ENCODE measurements around the gene HDAC5.

The HDAC5 gene

GRCh38 chr17:44033861-44034408 lies 89.5 kb downstream of the HDAC5 start:
- H3K4me2 ChIP-seq (ENCODE audit: low read length) = no peak overlapping the region

GRCh38 chr17:44030482-44030881 lies 93.0 kb downstream of the HDAC5 start:
- H3K79me2 ChIP-seq (ENCODE audit: insufficient read depth, low read length) = no peaks in the 10 kb centered on the region
- no peaks in the 10 kb centered on the region for H4K20me1 ChIP-seq (ENCODE audit: insufficient read depth, low read length)
- no peak overlapping the region for H3K4me2 ChIP-seq (ENCODE audit: low read length)
- no peaks in the 10 kb centered on the region for H3K27me3 ChIP-seq (ENCODE audit: insufficient read depth, low read length)
- no peak overlapping the region for H3K4me3 ChIP-seq (ENCODE audit: low read depth, low read length, poor library complexity, severe bottlenecking)
- no peak overlapping the region for H2AFZ ChIP-seq (ENCODE audit: low read length)
- no peaks in the 10 kb centered on the region for H3K9me2 ChIP-seq (ENCODE audit: low read depth, low read length)
- peaks cover 24% of the 10 kb centered on the region for H3K36me3 ChIP-seq (ENCODE audit: insufficient read depth, low read length)
- H3K9me3 ChIP-seq (ENCODE audit: low read length) = no peaks in the 10 kb centered on the region
- H3F3A ChIP-seq (ENCODE audit: insufficient read depth, low read length) = no peaks in the 10 kb centered on the region
- no peak overlapping the region for H3K27ac ChIP-seq (ENCODE audit: low read depth, low read length, poor library complexity, severe bottlenecking)
- TF ChIP-seq EZH2 (IDR thresholded peaks at IDR 0.05; ENCODE audit: borderline replicate concordance, low read length) = no peak
- TF ChIP-seq, protein P1, sequence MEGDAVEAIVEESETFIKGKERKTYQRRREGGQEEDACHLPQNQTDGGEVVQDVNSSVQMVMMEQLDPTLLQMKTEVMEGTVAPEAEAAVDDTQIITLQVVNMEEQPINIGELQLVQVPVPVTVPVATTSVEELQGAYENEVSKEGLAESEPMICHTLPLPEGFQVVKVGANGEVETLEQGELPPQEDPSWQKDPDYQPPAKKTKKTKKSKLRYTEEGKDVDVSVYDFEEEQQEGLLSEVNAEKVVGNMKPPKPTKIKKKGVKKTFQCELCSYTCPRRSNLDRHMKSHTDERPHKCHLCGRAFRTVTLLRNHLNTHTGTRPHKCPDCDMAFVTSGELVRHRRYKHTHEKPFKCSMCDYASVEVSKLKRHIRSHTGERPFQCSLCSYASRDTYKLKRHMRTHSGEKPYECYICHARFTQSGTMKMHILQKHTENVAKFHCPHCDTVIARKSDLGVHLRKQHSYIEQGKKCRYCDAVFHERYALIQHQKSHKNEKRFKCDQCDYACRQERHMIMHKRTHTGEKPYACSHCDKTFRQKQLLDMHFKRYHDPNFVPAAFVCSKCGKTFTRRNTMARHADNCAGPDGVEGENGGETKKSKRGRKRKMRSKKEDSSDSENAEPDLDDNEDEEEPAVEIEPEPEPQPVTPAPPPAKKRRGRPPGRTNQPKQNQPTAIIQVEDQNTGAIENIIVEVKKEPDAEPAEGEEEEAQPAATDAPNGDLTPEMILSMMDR (IDR thresholded peaks at IDR 0.05; ENCODE audit: low read length) = no peak
- no peaks in the 10 kb centered on the region for H3K4me1 ChIP-seq (ENCODE audit: insufficient read depth, low read length, severe bottlenecking)
- no peak overlapping the region for H3K9ac ChIP-seq (ENCODE audit: low read length)

More at GRCh38 chr17:44033861-44034408, 89.5 kb downstream of the HDAC5 start:
- Histone ChIP-seq H3K9ac (ENCODE audit: low read length) (no peak overlapping the region), H2AFZ (ENCODE audit: low read length) (no peak overlapping the region), H3K9me3 (ENCODE audit: low read length) (no peaks in the 10 kb centered on the region), H3K4me1 (ENCODE audit: insufficient read depth, low read length, severe bottlenecking) (no peaks in the 10 kb centered on the region), H3K9me2 (ENCODE audit: low read depth, low read length) (no peaks in the 10 kb centered on the region), H3K79me2 (ENCODE audit: insufficient read depth, low read length) (no peaks in the 10 kb centered on the region), H3K36me3 (ENCODE audit: insufficient read depth, low read length) (peaks cover 53% of the 10 kb centered on the region), H3K27ac (ENCODE audit: low read depth, low read length, poor library complexity, severe bottlenecking) (no peak overlapping the region), H3K27me3 (ENCODE audit: insufficient read depth, low read length) (no peaks in the 10 kb centered on the region), H3F3A (ENCODE audit: insufficient read depth, low read length) (no peaks in the 10 kb centered on the region), H3K4me3 (ENCODE audit: low read depth, low read length, poor library complexity, severe bottlenecking) (no peak overlapping the region), H4K20me1 (ENCODE audit: insufficient read depth, low read length) (no peaks in the 10 kb centered on the region)
- TF ChIP-seq, protein P1 (IDR thresholded peaks at IDR 0.05; ENCODE audit: low read length) = no peak
- TF ChIP-seq EZH2 (IDR thresholded peaks at IDR 0.05; ENCODE audit: borderline replicate concordance, low read length) = no peak

- Histone ChIP-seq H3K4me3 (ENCODE audit: low read depth, low read length, poor library complexity, severe bottlenecking) (no peak overlapping the region), H3K27ac (ENCODE audit: low read depth, low read length, poor library complexity, severe bottlenecking) (no peak overlapping the region), H3K4me1 (ENCODE audit: insufficient read depth, low read length, severe bottlenecking) (no peaks in the 10 kb centered on the region), H3F3A (ENCODE audit: insufficient read depth, low read length) (no peaks in the 10 kb centered on the region), H3K9me3 (ENCODE audit: low read length) (no peaks in the 10 kb centered on the region), H3K36me3 (ENCODE audit: insufficient read depth, low read length) (peaks cover 24% of the 10 kb centered on the region), H3K79me2 (ENCODE audit: insufficient read depth, low read length) (no peaks in the 10 kb centered on the region), H3K4me2 (ENCODE audit: low read length) (no peak overlapping the region), H3K9me2 (ENCODE audit: low read depth, low read length) (no peaks in the 10 kb centered on the region), H3K27me3 (ENCODE audit: insufficient read depth, low read length) (no peaks in the 10 kb centered on the region), H2AFZ (ENCODE audit: low read length) (no peak overlapping the region), H4K20me1 (ENCODE audit: insufficient read depth, low read length) (no peaks in the 10 kb centered on the region), H3K9ac (ENCODE audit: low read length) (no peak overlapping the region)
- TF ChIP-seq EZH2 (IDR thresholded peaks at IDR 0.05; ENCODE audit: borderline replicate concordance, low read length) = no peak
- TF ChIP-seq, protein P1 (IDR thresholded peaks at IDR 0.05; ENCODE audit: low read length) = no peak
These were observed 93.7 kb downstream of the HDAC5 start for GRCh38 chr17:44029736-44030135.

Measured in OCI-LY1 (cell line).